GM08714 (cell line): Measurements from ENCODE around the gene NOS1.
"Not testable (repeated sequence)": the region's sequence is repeated elsewhere in the genome, so short reads cannot be mapped to it uniquely, and the experiment has no call there.

ENCODE experiments used
- H3K4me3 ChIP-seq: fragments of 200-500 bp; sonication (Bioruptor generic); 2 replicates; pipeline ENCODE4 v1.5.1; 2014; ENCODE audit warnings: mild to moderate bottlenecking, low read length, inconsistent platforms
- ZNF274 ChIP-seq: IDR thresholded peaks from 2 replicates; pipeline ENCODE4 v1.6.1; 2012; ENCODE audit warnings: mild to moderate bottlenecking, low read depth, low read length

Gene NOS1

GRCh38 chr12:117361347-117361751 is at the start of gene NOS1:
TSS of gene NOS1 (minus strand) at chr12:117361626. CDS start at chr12:117331069, 30,557 bp downstream.
- TF ChIP-seq ZNF274: no peak
- no peak within 1 kb of the TSS for H3K4me3 ChIP-seq

GRCh38 chr12:117409286-117409685 is 47.9 kb upstream of the NOS1 start:
- no peak overlapping the region for H3K4me3 ChIP-seq

GRCh38 chr12:117408161-117408791 is 46.9 kb upstream of the NOS1 start:
- no peak overlapping the region for H3K4me3 ChIP-seq
- no peak for TF ChIP-seq ZNF274

More at GRCh38 chr12:117409286-117409685, 47.9 kb upstream of the NOS1 start:
- TF ChIP-seq ZNF274: no peak

GRCh38 chr12:117404940-117405339 is 43.5 kb upstream of the NOS1 start:
- TF ChIP-seq ZNF274: no peak
- no peak overlapping the region for H3K4me3 ChIP-seq

GRCh38 chr12:117404203-117404853 is 42.9 kb upstream of the NOS1 start:
- H3K4me3 ChIP-seq: no peak overlapping the region
- TF ChIP-seq ZNF274: no peak

- TF ChIP-seq ZNF274: no peak
- H3K4me3 ChIP-seq: no peak overlapping the region
Observed at GRCh38 chr12:117403586-117404139, 42.2 kb upstream of the NOS1 start.

GRCh38 chr12:117402363-117402762 is 40.9 kb upstream of the NOS1 start:
- H3K4me3 ChIP-seq: no peak overlapping the region
- no peak for TF ChIP-seq ZNF274

GRCh38 chr12:117400912-117401311 is 39.5 kb upstream of the NOS1 start:
- TF ChIP-seq ZNF274: no peak
- no peak overlapping the region for H3K4me3 ChIP-seq

- H3K4me3 ChIP-seq: not testable (repeated sequence)
Observed at GRCh38 chr12:117398482-117398881, 37.1 kb upstream of the NOS1 start.

- TF ChIP-seq ZNF274: no peak
- no peak overlapping the region for H3K4me3 ChIP-seq
Observed at GRCh38 chr12:117395766-117396165, 34.3 kb upstream of the NOS1 start.

GRCh38 chr12:117394491-117394890 is 33.1 kb upstream of the NOS1 start:
- no peak for TF ChIP-seq ZNF274
- no peak overlapping the region for H3K4me3 ChIP-seq

GRCh38 chr12:117393656-117394055 is 32.2 kb upstream of the NOS1 start:
- no peak for TF ChIP-seq ZNF274
- H3K4me3 ChIP-seq: no peak overlapping the region

GRCh38 chr12:117390866-117391265 is 29.4 kb upstream of the NOS1 start:
- no peak overlapping the region for H3K4me3 ChIP-seq
- TF ChIP-seq ZNF274: no peak

- H3K4me3 ChIP-seq: no peak overlapping the region
- TF ChIP-seq ZNF274: no peak
Observed at GRCh38 chr12:117388951-117389446, 27.6 kb upstream of the NOS1 start.

GRCh38 chr12:117387832-117388231 is 26.4 kb upstream of the NOS1 start:
- H3K4me3 ChIP-seq: no peak overlapping the region

More at GRCh38 chr12:117387832-117388231, 26.4 kb upstream of the NOS1 start:
- no peak for TF ChIP-seq ZNF274
